Measurements from ENCODE around the gene SLC25A51. TPM values are rescaled to one million over a fixed set of nuclear protein-coding genes. Genes with fewer than 3 reads are reported as not detected.

The SLC25A51 gene
- total RNA-seq, 3 donors from 2014 or later, result 22.5 to 43.7 (median 30.8) TPM

DNA sequence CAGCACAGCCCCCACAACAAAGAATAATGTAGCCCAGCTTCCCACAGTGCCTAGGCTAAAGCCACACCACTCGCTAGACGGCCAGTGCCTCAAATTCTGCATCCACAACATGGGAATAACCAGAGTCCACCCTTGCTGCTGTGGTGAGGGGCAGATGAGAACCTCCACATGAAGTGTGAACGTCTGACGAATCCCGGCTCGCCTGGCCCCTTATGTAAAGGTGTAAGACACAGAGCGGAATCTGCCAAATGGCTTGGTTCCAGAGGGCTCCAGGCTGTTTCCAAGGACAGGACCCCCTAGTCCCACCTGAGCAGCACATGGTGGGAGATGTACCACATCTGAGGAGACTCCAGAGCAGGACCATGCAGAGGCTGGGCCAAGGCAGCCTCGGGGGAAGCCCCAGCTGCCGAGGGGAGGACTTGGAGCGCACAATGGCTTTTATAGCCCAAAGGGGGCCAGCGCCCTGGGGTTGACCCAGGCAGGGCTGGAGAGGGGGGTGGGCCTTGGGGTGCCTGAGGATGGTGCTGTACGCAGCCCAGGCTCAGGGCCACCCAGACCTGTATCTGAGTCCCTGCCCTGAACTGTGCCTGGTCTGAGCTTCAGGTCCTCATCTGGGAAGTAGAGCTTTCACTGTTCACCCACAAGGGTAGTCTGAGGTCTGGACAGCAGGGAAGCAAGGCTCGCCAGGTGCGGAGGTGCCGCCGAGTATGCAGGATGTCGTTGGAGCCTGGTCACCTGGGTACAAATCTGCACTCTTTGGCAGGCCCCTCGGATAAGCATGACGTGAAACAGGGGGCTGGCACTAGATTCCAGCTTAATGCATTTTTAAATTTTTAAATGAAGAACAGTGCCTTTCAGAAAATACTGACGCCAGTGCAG lies 24.9 kb upstream of the SLC25A51 start:
- Histone ChIP-seq H3K4me1 (no peaks in the 10 kb centered on the region), H3K27me3 (no peaks in the 10 kb centered on the region), H3K9me3 (no peaks in the 10 kb centered on the region), H3K36me3 (no peaks in the 10 kb centered on the region), H3K27ac (no peak overlapping the region), H3K4me3 (no peak overlapping the region)
- TF ChIP-seq POLR2A (IDR thresholded peaks at IDR 0.05) (no peak), POLR2AphosphoS5 (IDR thresholded peaks at IDR 0.05) (no peak)
- TF ChIP-seq, protein P1, sequence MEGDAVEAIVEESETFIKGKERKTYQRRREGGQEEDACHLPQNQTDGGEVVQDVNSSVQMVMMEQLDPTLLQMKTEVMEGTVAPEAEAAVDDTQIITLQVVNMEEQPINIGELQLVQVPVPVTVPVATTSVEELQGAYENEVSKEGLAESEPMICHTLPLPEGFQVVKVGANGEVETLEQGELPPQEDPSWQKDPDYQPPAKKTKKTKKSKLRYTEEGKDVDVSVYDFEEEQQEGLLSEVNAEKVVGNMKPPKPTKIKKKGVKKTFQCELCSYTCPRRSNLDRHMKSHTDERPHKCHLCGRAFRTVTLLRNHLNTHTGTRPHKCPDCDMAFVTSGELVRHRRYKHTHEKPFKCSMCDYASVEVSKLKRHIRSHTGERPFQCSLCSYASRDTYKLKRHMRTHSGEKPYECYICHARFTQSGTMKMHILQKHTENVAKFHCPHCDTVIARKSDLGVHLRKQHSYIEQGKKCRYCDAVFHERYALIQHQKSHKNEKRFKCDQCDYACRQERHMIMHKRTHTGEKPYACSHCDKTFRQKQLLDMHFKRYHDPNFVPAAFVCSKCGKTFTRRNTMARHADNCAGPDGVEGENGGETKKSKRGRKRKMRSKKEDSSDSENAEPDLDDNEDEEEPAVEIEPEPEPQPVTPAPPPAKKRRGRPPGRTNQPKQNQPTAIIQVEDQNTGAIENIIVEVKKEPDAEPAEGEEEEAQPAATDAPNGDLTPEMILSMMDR (IDR thresholded peaks at IDR 0.05), result no peak
- DNase-seq (ENCODE audit: low spot score in 2 of 2), result no peak
- intact Hi-C loops (cut with DNase I; ENCODE audit: low total_unique reads), result no loop called here

DNA sequence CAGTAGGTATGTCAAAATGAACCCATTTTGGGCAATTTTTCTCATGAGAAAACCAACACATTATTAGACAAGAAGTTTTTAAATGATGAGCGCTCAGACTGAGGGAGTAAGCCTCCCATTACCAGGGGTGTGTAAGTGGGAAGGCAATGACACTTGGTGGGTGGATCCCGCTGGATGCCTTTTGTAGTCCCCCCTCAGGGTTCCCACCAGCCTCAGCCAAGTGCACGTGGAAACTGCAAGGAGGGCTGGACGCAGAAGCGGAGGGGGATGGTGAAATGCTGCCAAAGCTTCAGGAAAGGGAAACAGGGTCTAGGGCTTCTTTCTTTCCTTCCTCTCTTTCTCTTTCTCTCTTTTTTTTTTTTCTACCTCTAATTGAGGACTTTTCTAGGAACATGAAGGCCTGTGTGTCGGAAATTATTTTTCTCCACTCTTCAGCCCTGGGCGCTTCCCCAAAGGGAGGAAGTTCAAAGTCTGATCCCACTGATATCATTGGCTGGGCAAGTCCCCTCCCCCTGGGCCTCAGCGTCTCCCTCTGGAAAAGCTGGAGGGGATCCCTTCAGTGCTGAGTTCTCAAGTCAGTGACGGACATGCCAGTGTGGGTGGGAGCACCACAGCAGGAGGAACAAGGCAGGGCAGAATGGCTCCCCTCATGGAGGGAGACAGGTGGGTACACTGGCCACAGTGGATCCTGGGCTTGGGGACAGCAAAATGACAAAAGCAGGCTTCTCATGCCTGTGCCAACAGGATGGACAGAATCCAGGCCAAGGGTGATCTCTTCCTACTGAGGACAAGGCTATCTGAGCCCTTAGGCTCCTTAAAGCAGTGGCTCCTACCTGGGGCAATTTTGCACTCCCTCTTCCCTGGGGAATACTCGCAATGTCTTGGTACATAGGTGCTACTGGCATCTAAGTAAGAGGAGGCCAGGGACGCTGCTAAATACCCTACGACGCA lies 23.9 kb upstream of the SLC25A51 start:
- no peaks in the 10 kb centered on the region for H3K27me3 ChIP-seq
- no peaks in the 10 kb centered on the region for H3K36me3 ChIP-seq
- no peak for TF ChIP-seq POLR2A (IDR thresholded peaks at IDR 0.05)
- TF ChIP-seq, protein P1 (IDR thresholded peaks at IDR 0.05), result no peak
- no peak for TF ChIP-seq POLR2AphosphoS5 (IDR thresholded peaks at IDR 0.05)
- no peaks in the 10 kb centered on the region for H3K9me3 ChIP-seq
- no peak for DNase-seq (ENCODE audit: low spot score in 2 of 2)
- no peak overlapping the region for H3K27ac ChIP-seq
- no peaks in the 10 kb centered on the region for H3K4me1 ChIP-seq
- intact Hi-C loops (cut with DNase I; ENCODE audit: low total_unique reads), result no loop called here
- no peak overlapping the region for H3K4me3 ChIP-seq

DNA sequence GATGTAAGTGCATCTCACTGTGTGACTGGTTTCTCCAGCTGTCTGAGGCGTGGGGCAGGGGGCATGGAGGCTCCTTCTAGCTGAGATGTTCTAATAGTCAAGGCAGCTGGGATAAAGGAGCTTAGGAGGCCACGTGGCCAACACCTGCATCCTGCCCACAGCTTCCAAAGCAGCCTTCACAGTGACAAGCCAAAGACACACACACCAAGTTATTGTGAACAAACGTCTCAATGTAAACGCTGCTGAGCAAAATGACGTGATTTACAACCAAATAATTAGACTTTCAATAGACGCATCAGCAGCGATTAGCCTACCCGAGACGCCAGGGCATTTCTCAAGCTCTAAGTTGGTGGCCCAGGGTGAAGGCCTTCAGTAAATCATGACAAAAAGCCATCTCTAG lies 23.2 kb upstream of the SLC25A51 start:
- Histone ChIP-seq H3K27me3 (no peaks in the 10 kb centered on the region), H3K9me3 (no peaks in the 10 kb centered on the region), H3K4me3 (no peak overlapping the region), H3K27ac (no peak overlapping the region), H3K36me3 (no peaks in the 10 kb centered on the region), H3K4me1 (no peaks in the 10 kb centered on the region)
- TF ChIP-seq, protein P1 (IDR thresholded peaks at IDR 0.05), result no peak
- TF ChIP-seq POLR2AphosphoS5 (IDR thresholded peaks at IDR 0.05) (no peak), POLR2A (IDR thresholded peaks at IDR 0.05) (no peak)
- intact Hi-C loops (cut with DNase I; ENCODE audit: low total_unique reads), result no loop called here
- DNase-seq (ENCODE audit: low spot score in 2 of 2), result no peak

DNA sequence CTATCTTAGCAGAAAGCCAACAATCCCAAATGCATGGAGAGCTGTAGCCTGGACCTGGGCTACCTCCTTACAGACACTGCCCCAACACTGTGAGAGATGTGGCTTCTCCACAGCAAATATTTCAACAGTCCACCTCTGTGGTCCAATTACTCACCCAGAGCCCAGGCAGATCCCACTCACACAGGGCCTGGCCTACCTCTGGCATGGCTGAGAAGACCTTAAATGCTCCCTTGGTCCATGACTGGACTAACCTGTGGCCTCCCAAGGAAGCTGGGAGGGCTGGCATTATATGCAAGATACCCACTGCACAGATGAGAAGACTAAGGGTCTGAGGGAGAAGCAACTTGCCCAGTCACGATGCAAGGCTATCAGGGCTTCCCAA lies 22.8 kb upstream of the SLC25A51 start:
- Histone ChIP-seq H3K27me3 (no peaks in the 10 kb centered on the region), H3K27ac (no peak overlapping the region), H3K4me3 (no peak overlapping the region), H3K9me3 (no peaks in the 10 kb centered on the region), H3K36me3 (no peaks in the 10 kb centered on the region), H3K4me1 (no peaks in the 10 kb centered on the region)
- DNase-seq (ENCODE audit: low spot score in 2 of 2), result no peak
- intact Hi-C loops (cut with DNase I; ENCODE audit: low total_unique reads), result no loop called here
- TF ChIP-seq POLR2A (IDR thresholded peaks at IDR 0.05) (no peak), POLR2AphosphoS5 (IDR thresholded peaks at IDR 0.05) (no peak)
- TF ChIP-seq, protein P1 (IDR thresholded peaks at IDR 0.05), result no peak

Data from breast epithelium (tissue), 4 donors.